GM19025 (cell line): ENCODE results near the gene IFT74.

Experiments used
- ATAC-seq: cut with Tn5 transposase; IDR thresholded peaks from one replicate; pipeline ENCODE4 v1.9.1; 2021; ENCODE audit warnings: mild to moderate bottlenecking, low read depth, moderate library complexity; ENCODE audit not compliant: unreplicated experiment

Gene IFT74

DNA sequence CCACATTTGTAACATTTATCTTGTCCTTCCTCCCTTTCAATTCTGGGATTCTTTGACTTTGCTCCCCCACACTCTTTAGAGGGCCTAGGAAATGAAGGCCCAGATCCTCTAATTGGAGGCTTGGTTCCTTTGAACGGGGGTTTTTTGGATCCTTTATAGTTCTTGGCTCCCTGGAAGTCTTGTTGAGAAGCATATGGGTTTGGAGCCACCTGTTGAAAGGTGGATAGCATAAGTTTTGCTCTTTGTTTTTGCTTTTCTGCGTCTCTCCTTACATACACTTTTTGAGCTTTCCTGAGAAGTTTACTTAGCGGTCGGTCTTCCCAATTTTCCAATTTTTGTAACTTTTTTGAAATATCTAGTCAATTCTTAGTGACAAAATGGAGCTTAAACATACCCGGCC lies 17.8 kb downstream of the IFT74 start:
- ATAC-seq: no peak

GRCh38 chr9:26974927-26975326 lies 18.7 kb downstream of the IFT74 start:
- no peak for ATAC-seq

DNA sequence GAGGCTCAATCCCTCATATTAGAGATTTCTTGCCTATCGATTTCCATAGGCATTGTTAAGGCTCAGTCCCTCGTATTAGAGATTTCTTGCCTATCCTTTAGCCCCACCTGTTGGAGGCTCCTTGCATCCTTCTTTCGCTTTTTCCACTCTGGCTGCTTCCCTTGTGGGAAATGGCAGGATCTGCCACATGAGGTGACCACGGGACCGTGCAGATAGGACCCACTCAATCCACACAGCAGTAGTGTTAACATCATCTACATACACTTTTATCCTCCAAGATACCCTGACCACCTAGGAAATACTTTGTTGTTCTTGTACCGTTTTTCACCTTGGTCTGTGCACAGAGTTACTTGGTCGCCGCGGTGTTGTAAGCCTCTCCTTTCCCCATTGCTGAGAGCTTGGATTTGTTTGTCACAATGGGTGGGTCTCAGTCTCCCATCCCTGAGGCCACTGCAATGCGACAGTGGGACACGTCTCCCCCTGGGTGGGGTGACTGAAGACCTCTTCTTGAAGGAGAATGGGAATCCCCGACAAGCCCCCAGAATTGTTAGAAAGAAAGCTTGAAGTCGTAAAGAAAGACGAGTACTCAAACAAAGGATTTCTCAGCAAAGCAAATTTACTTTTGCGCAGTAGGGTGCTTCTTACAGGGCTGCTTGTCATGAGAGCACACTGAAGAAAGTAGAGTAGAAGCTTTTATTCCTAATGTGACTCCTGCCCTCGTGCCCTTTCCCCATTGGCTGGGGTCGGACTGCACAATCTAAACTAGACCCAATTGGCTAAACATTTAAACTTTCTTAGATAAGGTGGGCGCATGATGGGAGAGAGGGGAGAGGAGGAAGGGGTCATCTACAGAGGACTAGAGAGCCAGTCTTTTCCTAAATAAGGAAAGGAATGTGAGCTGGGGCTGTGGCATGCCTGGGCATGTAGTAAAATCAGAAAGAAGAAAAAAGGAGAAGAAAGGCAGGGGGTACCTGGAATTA lies 19.8 kb downstream of the IFT74 start:
- no peak for ATAC-seq

GRCh38 chr9:26983340-26983739 lies 27.1 kb downstream of the IFT74 start:
- ATAC-seq: peak; percentile 44

DNA sequence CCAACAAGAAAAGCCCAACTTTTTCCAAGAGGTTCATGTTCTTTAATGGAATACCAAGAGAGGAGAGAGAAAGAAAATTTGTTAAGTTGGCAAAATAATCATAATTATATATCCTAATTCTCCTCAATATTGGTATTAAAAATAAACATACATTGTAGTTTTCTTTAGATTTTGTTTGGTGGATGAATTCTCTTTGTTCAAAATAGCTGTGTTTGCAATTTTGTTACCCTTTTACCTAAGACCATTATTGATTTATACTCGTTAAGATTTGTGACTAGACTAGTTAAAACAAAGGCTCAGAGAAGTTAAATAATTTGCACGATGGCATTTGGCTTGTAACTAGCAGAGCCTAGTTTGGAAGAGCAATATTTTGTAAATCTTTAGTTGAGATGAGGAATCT lies 39.6 kb downstream of the IFT74 start:
- ATAC-seq: no peak

DNA sequence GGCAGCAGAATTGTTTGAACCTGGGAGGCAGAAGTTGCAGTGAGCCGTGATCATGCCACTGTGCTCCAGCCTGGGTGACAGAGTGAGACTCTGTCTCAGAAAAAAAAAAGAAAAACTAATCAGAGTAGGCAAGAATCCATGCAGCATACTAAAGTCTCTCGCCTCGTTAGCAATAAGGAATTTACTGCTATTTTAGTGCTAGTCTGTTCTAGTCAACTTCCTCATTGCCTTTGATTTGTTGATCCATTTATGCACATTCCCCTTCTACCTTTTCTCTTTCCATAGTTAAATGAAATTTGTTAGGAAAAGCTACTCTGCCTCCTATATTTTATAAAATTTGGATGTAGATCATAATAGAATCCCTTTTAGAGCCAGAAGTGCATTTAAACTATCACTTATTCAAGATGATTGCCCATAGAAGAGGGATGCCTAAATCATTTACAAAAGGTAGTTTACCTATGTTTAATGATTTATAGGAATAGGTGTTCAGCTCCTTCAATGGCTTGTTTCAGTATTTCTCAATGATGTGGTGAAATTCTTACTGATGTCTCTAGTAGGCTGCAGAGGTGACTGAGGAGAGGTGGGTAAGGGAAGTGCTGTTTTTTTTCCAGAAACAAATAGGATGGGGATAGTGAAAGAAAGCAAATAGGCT lies 47.3 kb downstream of the IFT74 start:
- no peak for ATAC-seq

DNA sequence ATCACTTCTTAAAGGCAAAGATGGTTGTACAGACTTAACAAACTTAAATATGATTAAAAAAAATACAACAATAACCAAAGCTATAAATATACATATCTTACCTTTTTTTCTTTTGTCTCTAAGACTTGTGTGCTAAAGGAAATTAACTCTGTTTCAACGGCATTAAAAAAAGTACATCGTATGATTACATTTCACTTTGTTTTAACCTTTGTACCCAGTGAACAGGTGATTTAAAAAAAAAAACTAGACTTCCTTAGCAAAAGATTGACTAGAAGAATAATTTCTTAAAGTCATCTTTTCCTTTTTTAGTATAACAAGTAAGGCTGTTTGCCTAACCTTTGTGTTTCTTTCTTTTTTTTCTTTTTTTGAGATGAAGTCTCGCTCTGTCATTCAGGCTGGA lies 49.3 kb downstream of the IFT74 start, which contains the start of gene LRRC19:
LRRC19 (minus strand) TSS at position 182 of the 400 bp plus-strand sequence. CDS start 5,978 bp downstream, outside the sequence.
- no peak for ATAC-seq

GRCh38 chr9:27019589-27019988 lies 63.4 kb downstream of the IFT74 start:
- no peak for ATAC-seq

DNA sequence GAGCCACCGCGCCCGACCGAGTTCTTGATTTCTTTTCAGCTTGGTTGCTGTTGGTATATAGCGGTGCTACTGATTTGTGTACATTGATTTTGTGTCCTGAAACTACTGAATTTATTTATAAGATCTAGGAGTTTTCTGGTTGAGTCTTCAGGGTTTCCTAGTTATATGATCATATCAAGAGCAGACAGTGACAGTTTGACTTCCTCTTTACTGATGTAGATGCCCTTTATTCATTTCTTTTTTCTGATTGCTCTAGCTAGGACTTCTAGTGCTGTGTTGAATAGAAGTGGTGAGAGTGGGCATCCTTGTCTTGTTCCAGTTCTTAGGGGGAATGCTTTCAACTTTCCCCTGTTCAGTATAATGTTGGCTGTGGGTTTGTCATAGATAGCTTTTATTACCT lies 66.7 kb downstream of the IFT74 start:
- no peak for ATAC-seq

DNA sequence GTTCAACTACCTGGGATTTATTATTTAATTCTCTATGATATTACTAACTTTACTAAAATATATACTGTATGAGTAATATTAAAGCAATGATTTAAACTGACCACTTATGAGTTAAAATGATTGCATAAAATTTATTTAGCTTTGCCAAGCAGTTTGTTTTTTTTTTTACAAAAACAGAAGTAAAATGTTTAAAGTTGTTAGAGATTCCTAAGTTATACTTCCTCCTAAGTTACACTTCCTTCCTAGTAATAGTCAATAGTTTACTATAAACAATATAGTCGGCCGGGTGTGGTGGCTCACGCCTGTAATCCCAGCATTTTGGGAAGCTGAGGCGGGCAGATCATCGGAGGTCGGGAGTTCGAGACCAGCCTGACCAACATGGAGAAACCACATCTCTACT lies 73.0 kb downstream of the IFT74 start:
- no peak for ATAC-seq

DNA sequence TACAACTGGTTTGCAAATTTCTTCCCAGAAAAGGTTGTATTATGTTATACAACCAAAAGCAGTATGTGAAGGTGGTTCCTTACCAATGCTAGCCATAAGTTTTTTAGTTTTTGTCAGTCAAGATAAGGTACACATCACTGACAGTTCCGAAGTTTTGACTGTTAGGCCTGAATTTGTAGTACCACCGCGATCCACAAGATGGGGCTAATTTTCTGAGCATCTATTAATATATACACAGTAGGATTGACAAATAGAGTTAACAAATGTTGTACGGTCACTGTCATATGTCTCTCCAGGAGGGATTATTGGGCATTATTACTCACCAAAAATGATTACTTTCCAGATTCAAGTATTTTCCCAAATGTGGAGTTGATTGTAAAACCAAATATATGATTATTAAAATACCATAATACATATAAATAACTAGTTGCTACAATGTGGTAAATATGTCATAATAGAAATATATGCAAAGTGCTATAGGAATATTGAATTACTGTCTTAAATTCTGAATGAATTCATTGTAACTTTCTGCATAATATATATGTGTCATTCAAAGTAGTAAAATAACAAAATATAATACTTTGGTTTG lies 77.7 kb downstream of the IFT74 start:
- no peak for ATAC-seq

DNA sequence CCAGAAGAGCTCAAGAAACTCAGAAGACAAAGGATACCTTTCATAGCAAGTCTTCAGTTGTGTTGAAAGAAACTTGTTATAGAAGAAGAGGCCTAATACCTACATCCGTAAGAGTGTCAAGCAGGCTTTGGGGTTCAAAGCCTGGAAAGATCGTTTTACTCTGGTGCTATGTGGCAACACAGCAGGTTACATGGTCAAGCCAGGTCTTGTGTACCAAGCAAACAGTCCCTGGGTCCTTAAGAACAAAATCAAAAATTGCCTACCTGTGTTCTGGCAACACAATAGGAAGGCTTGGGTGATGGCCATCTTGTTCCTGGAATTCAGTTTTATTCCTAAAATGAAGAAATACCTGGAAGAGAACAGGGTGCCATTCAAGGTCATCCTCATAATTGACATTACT lies 81.3 kb downstream of the IFT74 start:
- ATAC-seq: no peak

DNA sequence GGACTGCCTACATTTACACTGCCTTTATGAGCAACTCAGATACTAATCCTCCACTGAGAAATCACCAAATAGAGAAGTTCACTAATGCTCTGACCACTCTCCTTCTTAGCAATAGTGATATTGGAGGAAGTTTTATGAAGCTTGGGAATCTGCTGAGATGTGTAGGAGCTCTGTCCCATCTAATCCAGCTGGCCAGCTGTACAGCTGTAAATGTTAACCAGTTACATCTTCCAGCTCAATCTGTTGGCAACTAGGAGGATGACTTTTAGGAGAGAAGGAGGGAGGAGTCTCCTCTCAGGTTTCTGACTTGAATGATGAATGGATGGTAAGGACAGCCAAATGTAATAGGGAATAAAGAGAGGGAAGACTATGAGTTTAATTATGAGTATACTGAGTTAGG lies 85.5 kb downstream of the IFT74 start:
- ATAC-seq: no peak

- ATAC-seq: no peak
These were observed 86.3 kb downstream of the IFT74 start for GRCh38 chr9:27042476-27042875.

DNA sequence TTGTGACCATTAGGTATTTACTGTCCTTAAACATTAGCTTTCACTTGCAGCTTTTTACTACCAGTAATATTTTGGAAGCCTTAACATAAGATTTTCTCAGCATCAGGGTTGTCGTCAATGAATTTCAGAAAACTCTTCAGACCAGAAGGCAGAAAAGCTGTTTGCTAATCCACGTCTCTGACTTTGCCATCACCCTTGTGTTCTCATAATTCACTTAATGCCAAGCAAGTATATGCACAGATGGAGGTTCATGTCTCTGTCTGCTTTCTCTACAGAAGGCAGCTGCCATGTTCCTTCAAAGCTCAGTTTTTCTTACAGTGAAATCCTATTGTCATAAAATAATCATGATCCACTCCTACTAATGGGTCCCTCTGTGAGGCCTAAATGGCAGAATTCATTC lies 87.0 kb downstream of the IFT74 start:
- ATAC-seq: no peak

DNA sequence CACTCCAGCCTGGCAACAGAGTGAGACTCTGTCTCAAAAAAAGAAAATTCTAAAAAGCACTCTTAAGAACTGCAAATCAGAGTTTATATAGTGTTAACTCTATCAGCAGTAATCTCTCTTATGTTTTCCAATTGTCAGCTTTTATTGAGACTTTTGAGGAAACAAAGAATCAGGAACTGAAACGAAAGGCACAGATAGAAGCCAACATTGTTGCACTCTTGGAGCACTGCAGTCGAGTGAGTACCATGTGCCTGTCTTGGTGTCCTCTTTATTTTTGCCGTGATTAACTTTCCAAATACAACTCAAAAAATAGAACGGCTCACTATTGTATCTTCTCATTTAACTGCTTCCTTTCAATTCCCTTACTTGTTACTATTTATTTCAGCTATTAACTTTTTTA lies 90.9 kb downstream of the IFT74 start:
- no peak for ATAC-seq

DNA sequence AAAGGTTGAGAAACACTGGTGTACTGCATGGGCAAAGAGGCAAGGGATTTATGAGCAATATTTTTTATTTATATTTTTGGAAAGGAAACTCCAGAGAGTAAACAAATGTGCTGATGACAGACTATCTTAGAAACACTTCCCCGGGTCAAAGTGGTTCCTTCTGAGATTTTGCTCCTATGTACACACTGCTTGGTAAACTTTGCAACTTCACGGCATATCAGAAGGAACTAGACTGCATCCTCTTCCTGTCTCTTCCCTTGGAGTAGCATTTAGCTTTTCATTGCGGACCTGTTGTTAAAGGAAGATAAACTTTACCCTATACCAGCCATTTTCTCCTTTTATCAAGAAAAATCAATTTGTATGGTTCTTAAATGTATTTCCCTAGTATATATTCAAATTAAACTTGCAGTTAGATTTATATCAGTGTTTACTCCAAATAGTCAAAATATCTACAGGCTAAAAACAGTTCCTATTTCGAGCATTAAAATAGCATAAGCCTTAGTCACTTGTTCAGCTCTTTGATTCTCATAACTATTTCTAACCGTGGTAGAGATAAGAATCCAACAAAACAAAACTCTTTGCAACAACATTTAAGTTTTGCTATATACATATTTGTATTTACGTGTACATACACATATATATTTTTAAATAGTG lies 97.3 kb downstream of the IFT74 start:
- no peak for ATAC-seq

GRCh38 chr9:27054125-27054524 lies 97.9 kb downstream of the IFT74 start:
- no peak for ATAC-seq

GRCh38 chr9:27054841-27055240 lies 98.6 kb downstream of the IFT74 start:
- no peak for ATAC-seq

DNA sequence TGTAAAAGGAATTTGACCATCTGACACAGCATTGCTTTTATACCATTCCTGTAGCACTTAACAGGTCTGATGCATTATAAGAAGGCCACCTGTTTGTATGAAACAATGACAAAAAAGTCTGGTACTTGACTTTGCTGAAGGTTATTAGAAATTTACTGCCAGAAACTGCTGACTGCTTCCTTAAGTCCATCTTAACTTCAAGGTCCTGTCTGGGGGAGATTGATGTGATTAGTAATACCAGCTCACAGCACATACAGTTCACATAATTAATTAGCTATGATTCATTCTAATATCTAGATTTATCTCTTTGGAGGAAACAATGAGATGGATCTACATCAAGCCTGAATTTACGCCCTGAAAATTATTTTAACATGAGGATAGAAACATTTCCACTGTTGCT lies 103.2 kb downstream of the IFT74 start:
- no peak for ATAC-seq

GRCh38 chr9:27059907-27060306 lies 103.7 kb downstream of the IFT74 start:
- no peak for ATAC-seq
